Activated naive CD4-positive, alpha-beta T cell treated with anti-CD3 and anti-CD28 coated beads, Interleukin-2, amount 10 ng/mL, durations not matched to agents 7 days and 5 days (primary cell): ENCODE results near the gene DNAL4.
A peak's percentile ranks its signal among the peaks of the same experiment; 100 is the strongest.

Source experiments
- CTCF ChIA-PET: fragments of 350-600 bp; sonication (Branson Sonifier 250); formaldehyde crosslinking; loops from one replicate; lab custom pipeline; 2021; ENCODE audit warnings: antibody characterized with exemption; lab: Charles Lee
- DNase-seq: peaks from one replicate; pipeline ENCODE4 v3.0.0-alpha.2; 2020
- H3K27ac Mint-ChIP-seq: one replicate; pipeline ENCODE4 v1.8.0; 2021; ENCODE audit warnings: mild to moderate bottlenecking, moderate library complexity, mixed read lengths
- H3K27me3 Mint-ChIP-seq: one replicate; pipeline ENCODE4 v1.8.0; 2021; ENCODE audit warnings: mild to moderate bottlenecking, mixed read lengths
- H3K36me3 Mint-ChIP-seq: one replicate; pipeline ENCODE4 v1.8.0; 2021; ENCODE audit warnings: mixed read lengths
- H3K4me1 Mint-ChIP-seq: one replicate; pipeline ENCODE4 v1.8.0; 2021; ENCODE audit warnings: mixed read lengths
- H3K4me3 Mint-ChIP-seq: one replicate; pipeline ENCODE4 v1.8.0; 2021; ENCODE audit warnings: mild to moderate bottlenecking, moderate library complexity, mixed read lengths
- H3K9me3 Mint-ChIP-seq: one replicate; pipeline ENCODE4 v1.8.0; 2021; ENCODE audit warnings: mixed read lengths

DNAL4 gene

GRCh38 chr22:38755155-38755910 lies 38.6 kb downstream of the DNAL4 start:
- Mint-ChIP-seq H3K27ac (peak overlapping the region; percentile 100), H3K4me3 (peak overlapping the region; percentile 97), H3K36me3 (peaks cover 54% of the 10 kb centered on the region), H3K9me3 (no peaks in the 10 kb centered on the region), H3K27me3 (no peaks in the 10 kb centered on the region), H3K4me1 (peaks cover 71% of the 10 kb centered on the region)
- peak; percentile 69 for DNase-seq
- CTCF ChIA-PET, result interaction anchor here (1.5 to 2.2 kb wide), 2 partner anchors 9 to 11 kb away, joined by 5 to 8 read pairs; no protein-coding TSS in a partner anchor

GRCh38 chr22:38754751-38755154 lies 39.2 kb downstream of the DNAL4 start:
- Mint-ChIP-seq H3K36me3 (peaks cover 60% of the 10 kb centered on the region), H3K4me1 (peaks cover 71% of the 10 kb centered on the region), H3K9me3 (no peaks in the 10 kb centered on the region), H3K27me3 (no peaks in the 10 kb centered on the region), H3K4me3 (peak overlapping the region; percentile 89), H3K27ac (peak overlapping the region; percentile 100)
- DNase-seq, result peak; percentile 61
- CTCF ChIA-PET, result interaction anchor here (1.5 kb wide), 1 partner anchor 9 kb away, joined by 5 read pairs; no protein-coding TSS in a partner anchor

- CTCF ChIA-PET, result interaction anchor here (0.7 to 1.5 kb wide), 3 partner anchors 8 to 30 kb away, joined by 3 to 5 read pairs (median 3); no protein-coding TSS in a partner anchor
- H3K4me1 Mint-ChIP-seq, result peaks cover 72% of the 10 kb centered on the region
- H3K27ac Mint-ChIP-seq, result peak overlapping the region; percentile 100
- H3K9me3 Mint-ChIP-seq, result no peaks in the 10 kb centered on the region
- peak; percentile 60 for DNase-seq
- peak overlapping the region; percentile 89 for H3K4me3 Mint-ChIP-seq
- H3K27me3 Mint-ChIP-seq, result no peaks in the 10 kb centered on the region
- H3K36me3 Mint-ChIP-seq, result peaks cover 66% of the 10 kb centered on the region
Observed at GRCh38 chr22:38753948-38754750, 39.8 kb downstream of the DNAL4 start.

- Mint-ChIP-seq H3K4me3 (peak overlapping the region; percentile 89), H3K27me3 (no peaks in the 10 kb centered on the region), H3K9me3 (no peaks in the 10 kb centered on the region), H3K27ac (peak overlapping the region; percentile 100), H3K36me3 (peaks cover 71% of the 10 kb centered on the region), H3K4me1 (peaks cover 63% of the 10 kb centered on the region)
- DNase-seq, result peak; percentile 91
- CTCF ChIA-PET, result interaction anchor here (1.0 to 3.6 kb wide), 6 partner anchors 9 to 27 kb away, joined by 3 to 12 read pairs (median 4); no protein-coding TSS in a partner anchor
Observed at GRCh38 chr22:38751422-38752346, 42.3 kb downstream of the DNAL4 start.

GRCh38 chr22:38751066-38751421 lies 42.9 kb downstream of the DNAL4 start:
- peak overlapping the region; percentile 89 for H3K4me3 Mint-ChIP-seq
- H3K4me1 Mint-ChIP-seq, result peaks cover 61% of the 10 kb centered on the region
- H3K27ac Mint-ChIP-seq, result peak overlapping the region; percentile 100
- no peak for DNase-seq
- H3K9me3 Mint-ChIP-seq, result no peaks in the 10 kb centered on the region
- CTCF ChIA-PET, result interaction anchor here (1.0 to 3.6 kb wide), 6 partner anchors 8 to 26 kb away, joined by 3 to 12 read pairs (median 4); no protein-coding TSS in a partner anchor
- peaks cover 73% of the 10 kb centered on the region for H3K36me3 Mint-ChIP-seq
- no peaks in the 10 kb centered on the region for H3K27me3 Mint-ChIP-seq

GRCh38 chr22:38750638-38751037 lies 43.3 kb downstream of the DNAL4 start:
- Mint-ChIP-seq H3K4me1 (peaks cover 64% of the 10 kb centered on the region), H3K27ac (peak overlapping the region; percentile 100), H3K4me3 (peak overlapping the region; percentile 89), H3K9me3 (no peaks in the 10 kb centered on the region), H3K27me3 (no peaks in the 10 kb centered on the region), H3K36me3 (peaks cover 76% of the 10 kb centered on the region)
- DNase-seq, result no peak
- CTCF ChIA-PET, result interaction anchor here (1.0 to 3.6 kb wide), 4 partner anchors 11 to 26 kb away, joined by 3 to 12 read pairs (median 6); no protein-coding TSS in a partner anchor

- Mint-ChIP-seq H3K9me3 (no peaks in the 10 kb centered on the region), H3K27ac (peak overlapping the region; percentile 77), H3K4me1 (peaks cover 68% of the 10 kb centered on the region), H3K4me3 (peak overlapping the region; percentile 89), H3K27me3 (no peaks in the 10 kb centered on the region), H3K36me3 (peaks cover 80% of the 10 kb centered on the region)
- no peak for DNase-seq
- CTCF ChIA-PET, result interaction anchor here (0.6 to 3.6 kb wide), 4 partner anchors 10 to 1065 kb away, joined by 3 to 12 read pairs (median 6); no protein-coding TSS in a partner anchor
Observed at GRCh38 chr22:38750104-38750503, 43.8 kb downstream of the DNAL4 start.

- H3K4me1 Mint-ChIP-seq, result peaks cover 70% of the 10 kb centered on the region
- peaks cover 76% of the 10 kb centered on the region for H3K36me3 Mint-ChIP-seq
- H3K9me3 Mint-ChIP-seq, result no peaks in the 10 kb centered on the region
- no peak for DNase-seq
- H3K27ac Mint-ChIP-seq, result peak overlapping the region; percentile 62
- no peak overlapping the region for H3K4me3 Mint-ChIP-seq
- H3K27me3 Mint-ChIP-seq, result no peaks in the 10 kb centered on the region
- CTCF ChIA-PET, result no interaction called here
Observed at GRCh38 chr22:38748487-38749136, 45.3 kb downstream of the DNAL4 start.

- peaks cover 76% of the 10 kb centered on the region for H3K36me3 Mint-ChIP-seq
- no peak for DNase-seq
- H3K4me3 Mint-ChIP-seq, result no peak overlapping the region
- CTCF ChIA-PET, result interaction anchor here (1.5 to 1.8 kb wide), 2 partner anchors 9 to 12 kb away, joined by 3 to 5 read pairs; no protein-coding TSS in a partner anchor
- H3K4me1 Mint-ChIP-seq, result peaks cover 67% of the 10 kb centered on the region
- no peaks in the 10 kb centered on the region for H3K9me3 Mint-ChIP-seq
- no peaks in the 10 kb centered on the region for H3K27me3 Mint-ChIP-seq
- H3K27ac Mint-ChIP-seq, result peak overlapping the region; percentile 60
Observed at GRCh38 chr22:38745676-38746460, 48.1 kb downstream of the DNAL4 start.

GRCh38 chr22:38744981-38745380 lies 49.0 kb downstream of the DNAL4 start:
- peaks cover 78% of the 10 kb centered on the region for H3K36me3 Mint-ChIP-seq
- no peak overlapping the region for H3K4me3 Mint-ChIP-seq
- no peaks in the 10 kb centered on the region for H3K9me3 Mint-ChIP-seq
- peaks cover 64% of the 10 kb centered on the region for H3K4me1 Mint-ChIP-seq
- CTCF ChIA-PET, result interaction anchor here (1.5 to 1.8 kb wide), 2 partner anchors 10 to 11 kb away, joined by 3 to 5 read pairs; no protein-coding TSS in a partner anchor
- H3K27me3 Mint-ChIP-seq, result no peaks in the 10 kb centered on the region
- H3K27ac Mint-ChIP-seq, result peak overlapping the region; percentile 53
- no peak for DNase-seq

GRCh38 chr22:38742176-38742942 lies 51.6 kb downstream of the DNAL4 start:
- H3K4me3 Mint-ChIP-seq, result no peak overlapping the region
- CTCF ChIA-PET, result interaction anchor here (1.2 kb wide), 2 partner anchors 8 to 9 kb away, joined by 4 read pairs; no protein-coding TSS in a partner anchor
- peaks cover 56% of the 10 kb centered on the region for H3K4me1 Mint-ChIP-seq
- no peaks in the 10 kb centered on the region for H3K27me3 Mint-ChIP-seq
- DNase-seq, result no peak
- H3K36me3 Mint-ChIP-seq, result peaks cover 75% of the 10 kb centered on the region
- peak overlapping the region; percentile 55 for H3K27ac Mint-ChIP-seq
- H3K9me3 Mint-ChIP-seq, result no peaks in the 10 kb centered on the region
